Uterus (tissue), 4 donors: ENCODE measurements around the gene KDM6A. TPM values are rescaled to one million over a fixed set of nuclear protein-coding genes. Genes with fewer than 3 reads are reported as not detected.

ENCODE experiments used
- DNase-seq, 2 donors: peaks; one replicate each; pipeline ENCODE4 v3.0.0-alpha.2; 2019 to 2020
- H3K27ac ChIP-seq, 2 donors: fragments of 200-600 bp; sonication (generic); 1 replicate in 1 of 2; 2 replicates in 1 of 2; pipeline ENCODE4 v1.5.1; 2016 to 2018
- H3K27me3 ChIP-seq, 2 donors: fragments of 200-600 bp; sonication (generic); one replicate each; pipeline ENCODE4 v1.5.1; 2018 to 2019; ENCODE audit warnings: control low read depth in 1 of 2
- H3K36me3 ChIP-seq, 2 donors: fragments of 200-600 bp; sonication (generic); one replicate each; pipeline ENCODE4 v1.5.1; 2019; ENCODE audit warnings: control low read depth in 1 of 2
- H3K4me1 ChIP-seq, 2 donors: fragments of 200-600 bp; sonication (generic); one replicate each; pipeline ENCODE4 v1.5.1; 2018 to 2019; ENCODE audit warnings: control low read depth in 1 of 2
- H3K4me3 ChIP-seq, 2 donors: fragments of 200-600 bp; sonication (generic); 1 replicate in 1 of 2; 2 replicates in 1 of 2; pipeline ENCODE4 v1.5.1; 2018 to 2019; ENCODE audit warnings: mild to moderate bottlenecking in 1 of 2
- H3K9me3 ChIP-seq, 2 donors: fragments of 200-600 bp; sonication (generic); one replicate each; pipeline ENCODE4 v1.5.1; 2019; ENCODE audit warnings: control low read depth in 1 of 2
- POLR2A ChIP-seq, 2 donors: fragments of 450-650 bp; IDR thresholded peaks; one replicate each; pipeline ENCODE4 v1.6.1; 2016; ENCODE audit warnings: antibody characterized with exemption in 2 of 2, mild to moderate bottlenecking in 1 of 2, moderate library complexity in 1 of 2
- intact Hi-C: fragments of 100-400 bp; cut with DNase I; formaldehyde crosslinking; loops from one replicate; pipeline ENCODE4 v1.15.1; 2023; ENCODE audit warnings: low total_unique reads
- total RNA-seq, 4 donors: library from RNA; depleted of rRNA in 3 of 4; stranded (reverse); fragments of >200 nt in 3 of 4; gene quantifications; one replicate each; pipeline versions ENCODE4 v1.1.0 to v1.2.4, GENCODE V29; 2014 to 2023
- TF ChIP-seq, protein P1 (sequence below), 4 experiments: fragments of 200-600 bp in 2 of 4; fragments of 450-650 bp in 2 of 4; sonication (generic) in 2 of 4; IDR thresholded peaks; one replicate each; pipeline ENCODE4 v1.5.1; 2016 to 2019; ENCODE audit warnings: antibody characterized with exemption in 4 of 4, mild to moderate bottlenecking in 2 of 4, moderate library complexity in 1 of 4
- donor health status: DM: yes; HTN: yes; CAD: no.

KDM6A gene
- total RNA-seq, 4 donors from 2014 or later: 26.2 to 69.0 (median 57.9) TPM

DNA sequence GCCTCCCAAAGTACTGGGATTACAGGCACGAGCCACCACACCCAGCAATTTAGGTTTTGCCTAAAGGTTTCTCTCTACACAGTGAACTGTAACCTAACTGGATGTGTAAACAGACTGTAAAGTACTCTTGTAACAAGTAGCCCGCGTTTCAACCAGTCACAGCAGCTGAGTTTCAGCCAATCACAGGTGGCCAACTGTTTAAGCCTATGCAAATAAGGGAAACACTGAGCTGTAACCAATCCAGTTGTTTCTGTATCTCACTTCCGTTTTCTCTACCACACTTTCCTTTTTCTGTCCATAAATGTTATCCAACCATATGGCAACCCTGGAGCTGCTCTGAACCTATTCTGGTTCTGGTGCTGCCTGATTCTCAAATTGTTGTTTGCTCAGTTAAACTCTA is 267.8 kb downstream of the KDM6A start:
- H3K36me3 ChIP-seq: no peaks in the 10 kb centered on the region
- no peaks in the 10 kb centered on the region for H3K27me3 ChIP-seq
- H3K4me3 ChIP-seq: no peak overlapping the region
- no peak for DNase-seq
- no peaks in the 10 kb centered on the region for H3K9me3 ChIP-seq
- H3K4me1 ChIP-seq: no peaks in the 10 kb centered on the region
- no peak overlapping the region for H3K27ac ChIP-seq
- intact Hi-C loops: no loop called here
- TF ChIP-seq, protein P1, sequence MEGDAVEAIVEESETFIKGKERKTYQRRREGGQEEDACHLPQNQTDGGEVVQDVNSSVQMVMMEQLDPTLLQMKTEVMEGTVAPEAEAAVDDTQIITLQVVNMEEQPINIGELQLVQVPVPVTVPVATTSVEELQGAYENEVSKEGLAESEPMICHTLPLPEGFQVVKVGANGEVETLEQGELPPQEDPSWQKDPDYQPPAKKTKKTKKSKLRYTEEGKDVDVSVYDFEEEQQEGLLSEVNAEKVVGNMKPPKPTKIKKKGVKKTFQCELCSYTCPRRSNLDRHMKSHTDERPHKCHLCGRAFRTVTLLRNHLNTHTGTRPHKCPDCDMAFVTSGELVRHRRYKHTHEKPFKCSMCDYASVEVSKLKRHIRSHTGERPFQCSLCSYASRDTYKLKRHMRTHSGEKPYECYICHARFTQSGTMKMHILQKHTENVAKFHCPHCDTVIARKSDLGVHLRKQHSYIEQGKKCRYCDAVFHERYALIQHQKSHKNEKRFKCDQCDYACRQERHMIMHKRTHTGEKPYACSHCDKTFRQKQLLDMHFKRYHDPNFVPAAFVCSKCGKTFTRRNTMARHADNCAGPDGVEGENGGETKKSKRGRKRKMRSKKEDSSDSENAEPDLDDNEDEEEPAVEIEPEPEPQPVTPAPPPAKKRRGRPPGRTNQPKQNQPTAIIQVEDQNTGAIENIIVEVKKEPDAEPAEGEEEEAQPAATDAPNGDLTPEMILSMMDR (IDR thresholded peaks at IDR 0.05): no peak
- no peak for TF ChIP-seq POLR2A (IDR thresholded peaks at IDR 0.05)

- H3K4me3 ChIP-seq: no peak overlapping the region
- H3K4me1 ChIP-seq: no peaks in the 10 kb centered on the region
- intact Hi-C loops: no loop called here
- no peaks in the 10 kb centered on the region for H3K9me3 ChIP-seq
- H3K27ac ChIP-seq: no peak overlapping the region
- H3K36me3 ChIP-seq: no peaks in the 10 kb centered on the region
- TF ChIP-seq POLR2A (IDR thresholded peaks at IDR 0.05): no peak
- TF ChIP-seq, protein P1 (IDR thresholded peaks at IDR 0.05): no peak
- no peaks in the 10 kb centered on the region for H3K27me3 ChIP-seq
- DNase-seq: no peak
Measured at GRCh38 chrX:45142185-45142584, 269.2 kb downstream of the KDM6A start.

GRCh38 chrX:45143455-45143854 is 270.5 kb downstream of the KDM6A start:
- Histone ChIP-seq H3K9me3 (no peaks in the 10 kb centered on the region), H3K27ac (no peak overlapping the region), H3K4me1 (no peaks in the 10 kb centered on the region), H3K27me3 (no peaks in the 10 kb centered on the region), H3K4me3 (no peak overlapping the region), H3K36me3 (no peaks in the 10 kb centered on the region)
- intact Hi-C loops: no loop called here
- no peak for DNase-seq
- TF ChIP-seq POLR2A (IDR thresholded peaks at IDR 0.05): no peak
- TF ChIP-seq, protein P1 (IDR thresholded peaks at IDR 0.05): no peak

DNA sequence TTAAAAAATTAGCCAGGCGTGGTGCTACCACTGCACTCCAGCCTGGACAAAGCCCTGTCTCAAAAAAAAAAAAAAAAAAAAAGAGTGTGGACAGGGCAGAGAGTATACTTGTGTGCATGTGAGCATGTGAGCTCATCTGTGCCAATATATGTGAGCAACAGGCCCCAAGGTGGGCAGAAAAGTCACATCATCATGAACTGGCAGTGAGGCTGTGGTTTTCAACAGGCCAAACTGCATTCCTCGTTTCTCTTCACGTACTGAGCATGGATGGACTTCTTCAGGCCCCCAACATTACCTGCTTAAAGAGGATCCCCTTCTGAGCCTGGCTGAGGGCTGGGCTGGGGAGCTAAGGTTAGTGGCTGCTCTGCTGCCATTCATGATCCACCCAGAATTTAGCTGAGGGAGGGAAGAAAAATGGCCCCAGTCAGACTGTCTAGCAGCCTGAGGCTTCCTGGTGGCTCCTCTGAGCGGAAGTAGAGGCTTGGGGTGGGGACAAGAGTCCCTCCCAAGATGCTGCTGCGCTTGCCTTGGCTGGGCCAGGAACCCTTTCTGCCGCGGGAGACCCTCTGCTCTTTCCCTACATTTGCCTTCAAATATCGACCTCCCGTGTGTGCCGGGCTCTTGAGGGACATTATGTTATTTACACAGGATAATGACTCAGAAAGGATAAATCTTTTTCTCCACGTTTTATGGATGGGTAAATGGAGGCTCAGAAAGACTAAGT is 272.7 kb downstream of the KDM6A start:
- Histone ChIP-seq H3K4me3 (no peak overlapping the region), H3K9me3 (no peaks in the 10 kb centered on the region), H3K27me3 (no peaks in the 10 kb centered on the region), H3K4me1 (no peaks in the 10 kb centered on the region), H3K27ac (no peak overlapping the region), H3K36me3 (no peaks in the 10 kb centered on the region)
- no peak for DNase-seq
- TF ChIP-seq POLR2A (IDR thresholded peaks at IDR 0.05): no peak
- TF ChIP-seq, protein P1 (IDR thresholded peaks at IDR 0.05): no peak
- intact Hi-C loops: no loop called here

GRCh38 chrX:45150821-45151220 is 277.8 kb downstream of the KDM6A start:
- intact Hi-C loops: no loop called here
- H3K4me1 ChIP-seq: no peaks in the 10 kb centered on the region
- H3K27me3 ChIP-seq: no peaks in the 10 kb centered on the region
- no peak overlapping the region for H3K27ac ChIP-seq
- no peaks in the 10 kb centered on the region for H3K36me3 ChIP-seq
- TF ChIP-seq, protein P1 (IDR thresholded peaks at IDR 0.05): no peak
- no peak for TF ChIP-seq POLR2A (IDR thresholded peaks at IDR 0.05)
- no peak overlapping the region for H3K4me3 ChIP-seq
- DNase-seq: no peak
- H3K9me3 ChIP-seq: no peaks in the 10 kb centered on the region
